Smooth muscle cell of the brain vasculature (primary cell): ENCODE data around the gene MYD88.

Source experiments
- DNase-seq: peaks from one replicate; pipeline ENCODE4 v3.0.0-alpha.2; 2012; ENCODE audit warnings: low read depth, low spot score

Gene MYD88

GRCh38 chr3:38164952-38165721 is 26.7 kb downstream of the MYD88 start, which contains the start of gene OXSR1:
Gene OXSR1, plus strand, starts transcription at chr3:38165537. Its CDS starts 340 bp downstream, at chr3:38165877.
- DNase-seq = peak; percentile 99

- DNase-seq = no peak
These were observed 27.4 kb downstream of the MYD88 start for GRCh38 chr3:38165722-38166387.

- DNase-seq = no peak
These were observed 29.1 kb downstream of the MYD88 start for GRCh38 chr3:38167591-38167990.

- no peak for DNase-seq
These were observed 29.9 kb downstream of the MYD88 start for GRCh38 chr3:38168151-38169026.

GRCh38 chr3:38169027-38169317 is 30.5 kb downstream of the MYD88 start:
- DNase-seq = no peak

- no peak for DNase-seq
These were observed 32.3 kb downstream of the MYD88 start for GRCh38 chr3:38170722-38171121.

- no peak for DNase-seq
These were observed 33.2 kb downstream of the MYD88 start for GRCh38 chr3:38171622-38172021.

- no peak for DNase-seq
These were observed 35.5 kb downstream of the MYD88 start for GRCh38 chr3:38173834-38174418.

GRCh38 chr3:38177181-38177580 is 38.7 kb downstream of the MYD88 start:
- no peak for DNase-seq

- no peak for DNase-seq
These were observed 48.3 kb downstream of the MYD88 start for GRCh38 chr3:38186781-38187180.

- no peak for DNase-seq
These were observed 52.0 kb downstream of the MYD88 start for GRCh38 chr3:38190481-38190881.
